ENCODE data around the gene PTBP2. TPM values are rescaled to one million over a fixed set of nuclear protein-coding genes. Genes with fewer than 3 reads are reported as not detected.
A peak's percentile ranks its signal among the peaks of the same experiment; 100 is the strongest.
"Not testable (repeated sequence)": the region's sequence is repeated elsewhere in the genome, so short reads cannot be mapped to it uniquely, and the experiment has no call there.

Gene PTBP2
- total RNA-seq, 8 experiments from 2014 or later: 15.7 to 170 (median 103) TPM

DNA sequence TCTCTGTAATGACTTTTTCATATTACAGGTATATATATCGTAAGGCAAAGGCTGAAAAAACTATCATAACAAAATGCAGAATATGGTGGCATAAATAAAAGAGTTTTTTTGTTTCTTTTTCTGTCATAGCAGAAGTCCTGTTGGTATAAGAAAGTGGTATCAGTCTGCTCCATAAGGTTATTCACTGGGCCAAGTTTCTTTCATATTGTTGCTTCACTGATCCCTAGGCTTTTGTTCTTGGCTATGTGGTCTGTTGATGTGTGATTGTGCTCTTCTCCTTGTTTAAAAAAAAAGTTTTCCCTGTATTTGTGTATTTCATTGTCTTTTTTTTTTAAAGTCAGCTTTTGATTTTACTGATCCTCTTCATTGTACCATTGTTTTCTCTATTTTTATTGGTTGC is 26.0 kb downstream of the PTBP2 start:
- H3K27ac ChIP-seq: no peak overlapping the region
- in situ Hi-C loops (cut with MboI; ENCODE audit: low pct_unique_long_range_greater_than_20kb in 2 of 9, low sequenced_read_pairs in 9 of 9, unreplicated experiment in 9 of 9): no loop called here
- WGBS, 10 experiments: 83 to 100% (median 100%) methylated on average over 1 of the region's 1 CpG
- H3K4me1 ChIP-seq (replicated peaks in 1 of 2): peaks cover 0 to 7% of the 10 kb centered on the region in 2 donors
- no peak overlapping the region for H3K4me3 ChIP-seq
- ATAC-seq (replicated peaks in 6 of 8): no peak

GRCh38 chr1:96748078-96748477 is 26.5 kb downstream of the PTBP2 start:
- Histone ChIP-seq H3K27ac (no peak overlapping the region), H3K4me3 (no peak overlapping the region), H3K4me1 (replicated peaks in 1 of 2) (peaks cover 0 to 7% of the 10 kb centered on the region in 2 donors)
- no peak for ATAC-seq (replicated peaks in 6 of 8)
- in situ Hi-C loops (cut with MboI; ENCODE audit: low pct_unique_long_range_greater_than_20kb in 2 of 9, low sequenced_read_pairs in 9 of 9, unreplicated experiment in 9 of 9): no loop called here
- WGBS, 10 experiments: 38 to 100% (median 93%) methylated on average over 1 to 3 of the region's 3 CpGs; no CpG with 5 or more reads in 1 of the 10 experiments

DNA sequence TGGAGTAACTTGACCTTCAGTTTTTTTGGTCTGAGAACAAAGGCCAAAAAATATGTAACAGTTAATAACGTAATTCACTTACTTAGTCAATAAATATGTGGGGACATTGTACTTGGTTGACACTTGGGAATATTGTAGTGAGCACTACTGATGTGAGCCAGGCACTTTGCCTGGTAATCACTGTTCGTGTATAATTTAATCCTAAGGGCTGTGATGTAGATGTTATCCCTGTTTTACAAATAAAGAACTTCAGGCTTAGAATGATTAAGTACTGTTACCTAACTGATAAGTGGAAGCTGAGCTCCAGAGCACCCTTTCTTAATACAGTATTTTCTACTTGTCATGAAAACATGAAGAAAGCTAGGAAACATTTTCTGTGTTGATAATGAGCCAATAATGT is 28.0 kb downstream of the PTBP2 start:
- in situ Hi-C loops (cut with MboI; ENCODE audit: low pct_unique_long_range_greater_than_20kb in 2 of 9, low sequenced_read_pairs in 9 of 9, unreplicated experiment in 9 of 9): no loop called here
- no peak overlapping the region for H3K4me3 ChIP-seq
- H3K4me1 ChIP-seq (replicated peaks in 1 of 2): peaks cover 0 to 7% of the 10 kb centered on the region in 2 donors
- ATAC-seq (replicated peaks in 6 of 8): no peak
- H3K27ac ChIP-seq: no peak overlapping the region
- 8 to 100% (median 94%) methylated on average over 1 to 2 of the region's 2 CpGs for WGBS, 10 experiments

GRCh38 chr1:96752394-96752793 is 30.8 kb downstream of the PTBP2 start:
- in situ Hi-C loops (cut with MboI; ENCODE audit: low pct_unique_long_range_greater_than_20kb in 2 of 9, low sequenced_read_pairs in 9 of 9, unreplicated experiment in 9 of 9): no loop called here
- H3K4me1 ChIP-seq (replicated peaks in 1 of 2): no peaks in the 10 kb centered on the region
- no peak for ATAC-seq (replicated peaks in 6 of 8)
- no peak overlapping the region for H3K27ac ChIP-seq
- no peak overlapping the region for H3K4me3 ChIP-seq
- WGBS, 10 experiments: 95 to 100% (median 100%) methylated on average over 1 to 2 of the region's 2 CpGs; no CpG with 5 or more reads in 3 of the 10 experiments

DNA sequence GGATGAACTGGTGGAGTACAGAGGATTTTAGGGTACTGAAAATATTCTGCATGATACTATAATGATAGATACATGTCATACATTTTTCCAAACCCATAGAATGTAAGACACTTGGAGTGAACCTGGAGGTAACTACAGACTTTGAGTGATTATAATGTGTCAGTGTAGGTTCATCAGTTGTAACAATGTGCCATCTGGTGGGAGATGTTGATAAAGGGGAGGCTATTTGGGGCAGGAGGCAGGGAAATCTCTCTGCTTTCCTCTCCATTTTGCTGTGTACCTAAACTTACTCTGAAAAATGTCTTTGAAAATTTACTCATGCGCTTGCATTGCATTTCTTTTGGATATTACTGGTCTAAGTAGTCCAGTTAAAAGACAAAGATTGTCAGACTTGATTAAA is 35.2 kb downstream of the PTBP2 start:
- ATAC-seq (replicated peaks in 6 of 8): no peak
- no peaks in the 10 kb centered on the region for H3K4me1 ChIP-seq (replicated peaks in 1 of 2)
- in situ Hi-C loops (cut with MboI; ENCODE audit: low pct_unique_long_range_greater_than_20kb in 2 of 9, low sequenced_read_pairs in 9 of 9, unreplicated experiment in 9 of 9): no loop called here
- no peak overlapping the region for H3K27ac ChIP-seq
- WGBS, 10 experiments: 88 to 100% (median 100%) methylated on average over 1 of the region's 1 CpG; no CpG with 5 or more reads in 2 of the 10 experiments
- no peak overlapping the region for H3K4me3 ChIP-seq

GRCh38 chr1:96762586-96762985 is 41.0 kb downstream of the PTBP2 start:
- in situ Hi-C loops (cut with MboI; ENCODE audit: low pct_unique_long_range_greater_than_20kb in 2 of 9, low sequenced_read_pairs in 9 of 9, unreplicated experiment in 9 of 9); H3K4me3 ChIP-seq; H3K27ac ChIP-seq; ATAC-seq (replicated peaks in 6 of 8); H3K4me1 ChIP-seq (replicated peaks in 1 of 2): not testable (repeated sequence)
- no CpG with 5 or more reads among the region's 36 CpGs for WGBS, 10 experiments

DNA sequence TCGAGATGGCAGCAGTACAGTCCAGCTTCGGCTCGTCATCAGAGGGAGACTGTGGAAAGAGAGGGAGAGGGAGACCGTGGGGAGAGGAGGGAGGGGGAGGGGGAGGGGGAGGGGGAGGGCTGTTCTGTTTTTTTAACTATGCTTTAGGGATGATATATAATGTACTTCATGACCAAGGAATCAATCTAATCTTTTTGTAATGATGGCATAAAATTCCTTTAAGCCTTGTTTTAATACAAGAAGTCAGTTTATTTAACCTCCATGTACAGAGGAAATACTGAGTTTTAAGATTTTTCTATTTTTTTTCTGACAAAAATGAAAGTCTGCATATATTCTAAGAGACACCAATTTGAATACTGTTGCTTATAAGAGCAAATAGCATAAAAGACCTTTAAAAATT is 41.9 kb downstream of the PTBP2 start:
- no CpG with 5 or more reads among the region's 4 CpGs for WGBS, 10 experiments
- H3K27ac ChIP-seq: no peak overlapping the region
- no peak overlapping the region for H3K4me3 ChIP-seq
- ATAC-seq (replicated peaks in 6 of 8): no peak
- no peaks in the 10 kb centered on the region for H3K4me1 ChIP-seq (replicated peaks in 1 of 2)
- in situ Hi-C loops (cut with MboI; ENCODE audit: low pct_unique_long_range_greater_than_20kb in 2 of 9, low sequenced_read_pairs in 9 of 9, unreplicated experiment in 9 of 9): no loop called here

GRCh38 chr1:96764469-96764868 is 42.9 kb downstream of the PTBP2 start:
- ATAC-seq (replicated peaks in 6 of 8): no peak
- in situ Hi-C loops (cut with MboI; ENCODE audit: low pct_unique_long_range_greater_than_20kb in 2 of 9, low sequenced_read_pairs in 9 of 9, unreplicated experiment in 9 of 9): no loop called here

DNA sequence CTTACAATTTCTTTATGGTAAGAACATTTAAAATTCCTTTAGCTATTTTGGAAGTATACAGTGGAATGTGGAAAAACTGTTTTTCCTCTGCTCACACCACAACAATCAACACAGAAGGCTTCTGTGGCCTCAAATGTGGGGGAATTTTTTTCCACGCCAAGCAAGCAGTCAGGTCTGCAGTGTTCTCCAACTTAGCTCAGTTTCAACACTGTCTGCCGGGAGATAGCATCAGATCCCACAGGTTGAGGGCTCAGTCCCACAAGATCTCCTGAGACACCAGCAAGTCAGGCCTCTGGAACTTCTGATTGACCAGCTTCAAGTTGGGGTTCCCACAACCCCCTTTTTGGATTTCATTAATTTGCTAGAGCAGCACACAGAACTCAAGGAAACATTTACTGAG is 50.3 kb downstream of the PTBP2 start:
- in situ Hi-C loops (cut with MboI; ENCODE audit: low pct_unique_long_range_greater_than_20kb in 2 of 9, low sequenced_read_pairs in 9 of 9, unreplicated experiment in 9 of 9): no loop called here
- WGBS, 10 experiments: 20 to 100% (median 93%) methylated on average over 1 to 2 of the region's 2 CpGs; no CpG with 5 or more reads in 3 of the 10 experiments
- Histone ChIP-seq H3K27ac (no peak overlapping the region), H3K4me1 (replicated peaks in 1 of 2) (no peaks in the 10 kb centered on the region), H3K4me3 (no peak overlapping the region)
- ATAC-seq (replicated peaks in 6 of 8): no peak

More at GRCh38 chr1:96764469-96764868, 42.9 kb downstream of the PTBP2 start:
- Histone ChIP-seq H3K27ac (no peak overlapping the region), H3K4me1 (replicated peaks in 1 of 2) (no peaks in the 10 kb centered on the region), H3K4me3 (no peak overlapping the region)

GRCh38 chr1:96772349-96772748 is 50.8 kb downstream of the PTBP2 start:
- in situ Hi-C loops (cut with MboI; ENCODE audit: low pct_unique_long_range_greater_than_20kb in 2 of 9, low sequenced_read_pairs in 9 of 9, unreplicated experiment in 9 of 9): no loop called here
- whole genome bisulfite sequencing, 10 experiments: 100% methylated on average over 1 of the region's 1 CpG; no CpG with 5 or more reads in 5 of the 10 experiments
- ATAC-seq (replicated peaks in 6 of 8): no peak
- no peak overlapping the region for H3K4me3 ChIP-seq
- H3K4me1 ChIP-seq (replicated peaks in 1 of 2): no peaks in the 10 kb centered on the region
- no peak overlapping the region for H3K27ac ChIP-seq

DNA sequence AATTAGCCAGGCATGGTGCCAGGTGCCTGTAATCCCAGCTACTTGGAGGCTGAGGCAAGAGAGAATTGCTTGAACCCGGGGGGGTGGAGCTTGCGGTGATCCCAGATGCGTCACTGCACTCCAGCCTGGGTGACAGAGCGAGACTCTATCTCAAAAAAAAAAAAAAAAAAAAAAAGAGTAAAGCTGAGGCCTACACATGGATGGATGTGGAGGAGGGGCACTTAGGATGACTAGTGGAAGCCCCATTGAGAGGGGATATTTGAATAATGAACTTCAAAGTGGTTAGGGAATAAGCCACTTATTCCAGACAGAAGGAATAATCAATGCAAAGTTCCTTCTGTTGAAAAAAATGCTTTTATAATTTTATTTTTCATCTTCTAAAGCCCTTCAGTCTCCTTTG is 51.4 kb downstream of the PTBP2 start:
- Histone ChIP-seq H3K4me1 (replicated peaks in 1 of 2) (no peaks in the 10 kb centered on the region), H3K4me3 (no peak overlapping the region), H3K27ac (no peak overlapping the region)
- WGBS, 10 experiments: 80 to 100% (median 93%) methylated on average over 1 to 4 of the region's 4 CpGs; no CpG with 5 or more reads in 2 of the 10 experiments
- in situ Hi-C loops (cut with MboI; ENCODE audit: low pct_unique_long_range_greater_than_20kb in 2 of 9, low sequenced_read_pairs in 9 of 9, unreplicated experiment in 9 of 9): no loop called here
- no peak for ATAC-seq (replicated peaks in 6 of 8)

DNA sequence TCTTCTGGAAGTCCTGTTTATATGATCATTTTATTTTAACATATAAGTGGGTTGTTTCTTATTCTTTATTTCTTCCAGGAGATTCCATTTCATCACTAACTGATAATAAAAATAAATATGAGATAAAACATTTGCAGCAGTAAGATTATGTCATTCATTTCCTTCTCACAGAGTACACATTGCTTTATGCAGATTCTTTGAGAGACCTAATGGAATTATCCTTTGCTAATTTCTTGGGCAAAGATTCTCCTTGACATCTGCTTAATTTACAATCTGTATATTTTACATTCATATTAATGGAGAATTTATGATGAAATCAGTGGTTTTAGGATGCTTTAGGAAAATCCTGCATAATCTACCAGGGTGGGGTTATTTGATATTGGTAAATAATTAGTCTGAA is 60.6 kb downstream of the PTBP2 start:
- in situ Hi-C loops (cut with MboI; ENCODE audit: low pct_unique_long_range_greater_than_20kb in 2 of 9, low sequenced_read_pairs in 9 of 9, unreplicated experiment in 9 of 9): no loop called here
- Histone ChIP-seq H3K4me1 (replicated peaks in 1 of 2) (no peaks in the 10 kb centered on the region), H3K4me3 (no peak overlapping the region), H3K27ac (no peak overlapping the region)
- ATAC-seq (replicated peaks in 6 of 8): peak in 3 of 8 experiments; percentile 42 to 54 (median 44)

DNA sequence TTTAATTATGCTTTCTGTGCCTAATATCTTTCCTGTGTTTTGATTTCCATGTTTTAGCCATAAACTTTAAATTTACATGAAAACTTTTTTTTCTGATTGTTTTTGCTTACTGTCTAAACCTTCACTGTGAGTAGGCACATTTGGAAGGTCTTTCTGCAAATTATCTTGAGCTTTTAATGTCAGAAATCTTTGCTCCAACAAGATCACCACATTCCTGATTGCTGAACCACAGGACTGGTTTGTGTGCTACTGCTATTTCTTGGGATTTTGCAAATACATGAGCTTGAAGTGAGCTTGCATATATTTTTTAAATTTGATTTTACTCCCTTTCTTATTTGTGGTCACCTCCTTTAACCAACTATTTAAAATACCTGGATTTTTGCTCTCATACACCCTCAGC is 61.3 kb downstream of the PTBP2 start:
- ATAC-seq (replicated peaks in 6 of 8): peak in 1 of 8 experiments; percentile 41
- Histone ChIP-seq H3K4me3 (no peak overlapping the region), H3K27ac (no peak overlapping the region), H3K4me1 (replicated peaks in 1 of 2) (no peaks in the 10 kb centered on the region)
- in situ Hi-C loops (cut with MboI; ENCODE audit: low pct_unique_long_range_greater_than_20kb in 2 of 9, low sequenced_read_pairs in 9 of 9, unreplicated experiment in 9 of 9): no loop called here

GRCh38 chr1:96790599-96790998 is 69.0 kb downstream of the PTBP2 start:
- Histone ChIP-seq H3K4me3 (no peak overlapping the region), H3K4me1 (replicated peaks in 1 of 2) (no peaks in the 10 kb centered on the region), H3K27ac (no peak overlapping the region)
- in situ Hi-C loops (cut with MboI; ENCODE audit: low pct_unique_long_range_greater_than_20kb in 2 of 9, low sequenced_read_pairs in 9 of 9, unreplicated experiment in 9 of 9): no loop called here
- no peak for ATAC-seq (replicated peaks in 6 of 8)
- WGBS, 10 experiments: 83 to 100% (median 96%) methylated on average over 2 of the region's 2 CpGs; no CpG with 5 or more reads in 1 of the 10 experiments

DNA sequence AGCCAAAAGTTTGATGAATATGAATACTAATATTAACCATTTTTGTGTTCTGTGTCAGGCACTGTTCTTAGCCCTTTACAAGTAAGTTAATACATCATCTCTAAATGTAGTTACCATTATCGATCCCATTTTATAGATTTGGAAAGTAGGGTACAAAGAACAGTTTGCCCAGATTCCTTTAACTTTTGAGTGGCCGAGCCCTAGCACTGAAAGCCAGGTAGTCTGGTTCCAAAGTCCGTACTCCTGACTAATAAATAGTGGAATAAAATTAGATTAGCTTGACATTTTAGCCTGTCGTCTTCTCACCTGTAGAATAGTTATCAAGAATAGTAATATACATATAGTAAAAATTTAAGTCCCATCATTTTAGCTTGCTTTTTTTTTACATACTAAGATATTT is 70.6 kb downstream of the PTBP2 start:
- H3K4me1 ChIP-seq (replicated peaks in 1 of 2): no peaks in the 10 kb centered on the region
- in situ Hi-C loops (cut with MboI; ENCODE audit: low pct_unique_long_range_greater_than_20kb in 2 of 9, low sequenced_read_pairs in 9 of 9, unreplicated experiment in 9 of 9): no loop called here
- ATAC-seq (replicated peaks in 6 of 8): no peak
- no peak overlapping the region for H3K4me3 ChIP-seq
- no peak overlapping the region for H3K27ac ChIP-seq
- WGBS, 10 experiments: 72 to 100% (median 96%) methylated on average over 1 to 4 of the region's 4 CpGs
